ENCODE measurements around the gene BLVRB. TPM values are rescaled to one million over a fixed set of nuclear protein-coding genes. Genes with fewer than 3 reads are reported as not detected.
A peak's percentile ranks its signal among the peaks of the same experiment; 100 is the strongest.

The BLVRB gene
- total and polyA plus RNA-seq, 10 of the 15 experiments (the other 5 are each of a cell fraction or from before 2014, with no cell fraction given) = 6.3 to 53.3 (median 27.8) TPM

DNA sequence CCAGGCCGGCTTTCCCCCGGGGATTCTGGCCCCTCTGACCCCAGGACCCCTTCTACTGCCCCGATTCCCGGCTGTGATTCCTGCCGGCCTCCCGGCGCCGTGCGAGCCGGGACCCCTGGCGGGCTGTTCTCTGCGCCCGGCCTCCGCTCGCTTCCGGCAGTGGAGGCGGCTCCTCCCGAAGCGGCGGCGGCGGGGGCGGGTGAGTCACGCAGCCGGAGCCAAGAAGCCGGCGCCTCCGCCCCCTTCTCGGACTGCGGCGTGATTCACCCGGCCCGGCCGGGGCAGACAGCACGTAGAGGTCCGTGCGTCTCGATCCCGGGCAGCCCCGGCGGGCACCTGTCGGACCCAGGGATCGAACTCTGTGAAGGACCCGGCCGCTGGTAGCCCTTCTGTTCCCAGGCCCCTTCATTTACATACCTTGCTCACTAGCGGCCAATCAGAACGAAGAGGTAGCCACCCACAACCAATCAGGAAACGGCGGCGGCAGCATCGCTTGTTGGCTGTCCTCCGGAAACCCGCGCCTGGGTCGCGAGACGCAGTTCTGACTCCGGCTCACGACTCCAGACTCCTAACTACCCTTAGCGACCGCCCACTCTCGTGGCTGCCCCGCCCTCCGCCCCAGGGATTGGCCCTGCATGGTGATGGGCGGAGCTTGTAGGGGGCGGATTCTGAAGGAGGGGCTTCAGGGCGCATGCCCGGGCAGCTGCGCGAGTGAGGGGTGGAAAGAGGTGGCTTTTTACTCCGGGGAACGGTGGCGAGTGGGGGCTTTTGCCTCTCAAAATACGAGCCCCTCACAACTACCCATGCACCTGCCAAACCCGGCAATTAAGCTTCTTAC, 39.9 kb downstream of the BLVRB start, which contains the start of gene SERTAD1:
SERTAD1 (minus strand) TSS at position 543 of the 838 bp plus-strand sequence. CDS start 2,446 bp downstream, outside the sequence.
- ATAC-seq (peak; percentile 90), DNase-seq (ENCODE audit: low read depth, low spot score) (peak; percentile 96), FAIRE-seq (peak; percentile 99)
- Histone ChIP-seq H3K9me3 (replicated peaks; ENCODE audit: control insufficient read depth, insufficient read depth, low read length) (no peaks in the 10 kb centered on the region), H3K4me2 (ENCODE audit: control insufficient read depth, insufficient read depth) (peak within 1 kb of the TSS; percentile 85), H3K9ac (ENCODE audit: control insufficient read depth, insufficient read depth, low read length) (peak within 1 kb of the TSS; percentile 74), H3K27ac (ENCODE audit: control insufficient read depth, insufficient read depth) (peak within 1 kb of the TSS; percentile 84), H3K79me2 (ENCODE audit: control insufficient read depth, insufficient read depth, low read length) (peaks cover 27% of the 10 kb centered on the region), H3K27me3 (replicated peaks in 1 of 2; ENCODE audit: control insufficient read depth in 2 of 2, insufficient read depth in 2 of 2, low read length in 1 of 2) (no peaks in the 10 kb centered on the region), H3K36me3 (ENCODE audit: control insufficient read depth in 2 of 2, insufficient read depth in 2 of 2, low read length in 1 of 2) (peaks cover 0 to 6% of the 10 kb centered on the region in 2 experiments; a peak in 2 of 4 replicates), H4K20me1 (ENCODE audit: control insufficient read depth, insufficient read depth) (no peaks in the 10 kb centered on the region), H3K4me3 (peak within 1 kb of the TSS; percentile 97), H2AFZ (ENCODE audit: control insufficient read depth, low read depth, low read length) (peak within 1 kb of the TSS; percentile 93), H3K4me1 (ENCODE audit: control insufficient read depth, insufficient read depth, low read length) (no peaks in the 10 kb centered on the region)
- ChIA-PET POLR2A (interaction anchor here (0.5 to 5.5 kb wide), 20 partner anchors 9 to 1562 kb away, joined by 3 to 55 read pairs (median 6); partner anchors contain the start of genes BLVRB, C19orf47, PLD3 and SERTAD3), CTCF (interaction anchor here (0.6 to 7.1 kb wide), 16 partner anchors 8 to 1448 kb away, joined by 3 to 67 read pairs (median 4); partner anchors contain the start of genes BLVRB and SERTAD3), RAD21 (ENCODE audit: unreplicated experiment) (interaction anchor here (0.5 to 2.3 kb wide), 16 partner anchors 9 to 178 kb away, joined by 3 to 25 read pairs (median 4); partner anchors contain the start of genes BLVRB, PLD3 and SERTAD3), SMC1A (ENCODE audit: uncharacterized antibody, unreplicated experiment) (interaction anchor here (0.7 to 2.2 kb wide), 8 partner anchors 9 to 96 kb away, joined by 3 to 22 read pairs (median 5); partner anchors contain the start of gene SERTAD3)
- BruUV-seq (replicated peaks) = TSS peak; percentile 85
- intact Hi-C loops (cut with micrococcal nuclease; ENCODE audit: unreplicated experiment) = loop anchor here (1.0 kb wide), 1 partner anchor 19 kb away; the partner anchor contains the start of gene SERTAD3
- WGBS (ENCODE audit: insufficient coverage, insufficient replicate concordance, low lambda C conversion rate, missing lambda C conversion rate) = under 1% methylated on average over 50 of the region's 75 CpGs
- in situ Hi-C loops (cut with MboI) = no loop called here
- no peak for TF ChIP-seq BCLAF1 (IDR thresholded peaks at IDR 0.05)
- TF ChIP-seq SUPT20H (IDR thresholded peaks at IDR 0.05; ENCODE audit: borderline replicate concordance, control insufficient read depth, low read depth, low read length) = no peak
- TF ChIP-seq LARP7 (IDR thresholded peaks at IDR 0.05) = peak; percentile 72
- TF ChIP-seq EED (IDR thresholded peaks at IDR 0.05; ENCODE audit: low read depth) = no peak
- TF ChIP-seq NFYB (IDR thresholded peaks at IDR 0.05; ENCODE audit: insufficient read depth, low read depth, low read length) = peak; percentile 99
- peak; percentile 48 for TF ChIP-seq SMAD1 (IDR thresholded peaks at IDR 0.05; ENCODE audit: low read depth, partially characterized antibody)
- no peak; the same call in none of the 2 replicates for TF ChIP-seq MTA2 (IDR thresholded peaks at IDR 0.05; ENCODE audit: low read depth)
- TF ChIP-seq NR2C1 (IDR thresholded peaks at IDR 0.05) = peak; percentile 26; the same call in 1 of the 2 replicates
- peak; percentile 90 for TF ChIP-seq SP1 (IDR thresholded peaks at IDR 0.05; ENCODE audit: low read depth, low read length)
- TF ChIP-seq JUNB (IDR thresholded peaks at IDR 0.05) = no peak
- no peak for TF ChIP-seq BRCA1 (IDR thresholded peaks at IDR 0.05; ENCODE audit: low read depth, low read length)
- TF ChIP-seq ZBTB33 (IDR thresholded peaks at IDR 0.05) = no peak
- TF ChIP-seq USF1 (IDR thresholded peaks at IDR 0.05; ENCODE audit: borderline replicate concordance, extremely low read length, insufficient read depth, low read depth, low read length) = no peak
- TF ChIP-seq SPI1 (IDR thresholded peaks at IDR 0.05; ENCODE audit: borderline replicate concordance, insufficient read depth, low read depth, low read length) = no peak
- TF ChIP-seq ZSCAN29 (IDR thresholded peaks at IDR 0.05) = no peak
- TF ChIP-seq RUNX3 (IDR thresholded peaks at IDR 0.05; ENCODE audit: low read length) = no peak; the same call in 1 of the 2 replicates
- TF ChIP-seq ZNF24 (IDR thresholded peaks at IDR 0.05) = no peak

Measured in GM12878 (cell line).